OCI-LY1 (cell line): ENCODE measurements around the gene MYOM1.

Source experiments
- H2AFZ ChIP-seq: fragments of 200-600 bp; sonication (generic), shearing (Covaris generic); 2 replicates; pipeline ENCODE4 v1.6.0; 2014; ENCODE audit warnings: antibody characterized with exemption, mild to moderate bottlenecking, low read length
- H3F3A ChIP-seq: fragments of 200-600 bp; sonication (generic), shearing (Covaris generic); 2 replicates; pipeline ENCODE4 v1.6.0; 2014; ENCODE audit warnings: mild to moderate bottlenecking, antibody characterized with exemption, low read length, moderate library complexity; ENCODE audit not compliant: insufficient read depth
- H3K27ac ChIP-seq: fragments of 200-600 bp; sonication (generic); 2 replicates; pipeline ENCODE4 v1.5.1; 2014; ENCODE audit warnings: low read length, mixed run types, mild to moderate bottlenecking, low read depth; ENCODE audit not compliant: poor library complexity, severe bottlenecking
- H3K27me3 ChIP-seq: fragments of 200-600 bp; sonication (generic); 2 replicates; pipeline ENCODE4 v1.6.0; 2014; ENCODE audit warnings: antibody characterized with exemption, mild to moderate bottlenecking, low read length, moderate library complexity; ENCODE audit not compliant: insufficient read depth
- H3K36me3 ChIP-seq: fragments of 200-600 bp; sonication (generic); 2 replicates; pipeline ENCODE4 v1.6.1; 2014; ENCODE audit warnings: mild to moderate bottlenecking, antibody characterized with exemption, low read length, moderate library complexity, mixed read lengths; ENCODE audit not compliant: insufficient read depth
- H3K4me1 ChIP-seq: fragments of 200-600 bp; sonication (generic); 2 replicates; pipeline ENCODE4 v1.5.1; 2014; ENCODE audit warnings: mild to moderate bottlenecking, low read length, moderate library complexity; ENCODE audit not compliant: insufficient read depth, severe bottlenecking
- H3K4me2 ChIP-seq: fragments of 200-600 bp; sonication (generic), shearing (Covaris generic); 2 replicates; pipeline ENCODE4 v1.6.1; 2014; ENCODE audit warnings: low read length
- H3K4me3 ChIP-seq: fragments of 200-600 bp; sonication (generic); 2 replicates; pipeline ENCODE4 v1.5.1; 2014; ENCODE audit warnings: low read length, low read depth, mild to moderate bottlenecking, mixed read lengths; ENCODE audit not compliant: poor library complexity, severe bottlenecking
- H3K79me2 ChIP-seq: fragments of 200-600 bp; shearing (Covaris generic); 2 replicates; pipeline ENCODE4 v1.6.1; 2016; ENCODE audit warnings: mixed run types, low read length, mixed read lengths; ENCODE audit not compliant: insufficient read depth
- H3K9ac ChIP-seq: fragments of 200-600 bp; sonication (generic), shearing (Covaris generic); 2 replicates; pipeline ENCODE4 v1.6.1; 2014; ENCODE audit warnings: mild to moderate bottlenecking, low read length, mixed read lengths
- H3K9me2 ChIP-seq: fragments of 200-600 bp; sonication (generic), shearing (Covaris generic); 2 replicates; pipeline ENCODE4 v1.6.1; 2014; ENCODE audit warnings: low read depth, mild to moderate bottlenecking, low read length, mixed read lengths
- H3K9me3 ChIP-seq: fragments of 200-600 bp; shearing (Covaris generic); 2 replicates; pipeline ENCODE4 v1.6.1; 2014; ENCODE audit warnings: low read length, mixed read lengths
- H4K20me1 ChIP-seq: fragments of 200-600 bp; sonication (generic), shearing (Covaris generic); 2 replicates; pipeline ENCODE4 v1.6.0; 2016; ENCODE audit warnings: mild to moderate bottlenecking, low read length; ENCODE audit not compliant: insufficient read depth
- EZH2 ChIP-seq: fragments of 200-600 bp; sonication (generic), shearing (Covaris generic); IDR thresholded peaks from 2 replicates; pipeline ENCODE4 v1.8.0; 2017; ENCODE audit warnings: borderline replicate concordance, mixed run types, mild to moderate bottlenecking, antibody characterized with exemption, low read length, moderate library complexity, mixed read lengths
- TF ChIP-seq, protein P1 (sequence below): fragments of 200-600 bp; sonication (generic), shearing (Covaris generic); IDR thresholded peaks from 2 replicates; pipeline ENCODE4 v1.5.1; 2017; ENCODE audit warnings: mild to moderate bottlenecking, antibody characterized with exemption, low read length, moderate library complexity, mixed read lengths

The MYOM1 gene

DNA sequence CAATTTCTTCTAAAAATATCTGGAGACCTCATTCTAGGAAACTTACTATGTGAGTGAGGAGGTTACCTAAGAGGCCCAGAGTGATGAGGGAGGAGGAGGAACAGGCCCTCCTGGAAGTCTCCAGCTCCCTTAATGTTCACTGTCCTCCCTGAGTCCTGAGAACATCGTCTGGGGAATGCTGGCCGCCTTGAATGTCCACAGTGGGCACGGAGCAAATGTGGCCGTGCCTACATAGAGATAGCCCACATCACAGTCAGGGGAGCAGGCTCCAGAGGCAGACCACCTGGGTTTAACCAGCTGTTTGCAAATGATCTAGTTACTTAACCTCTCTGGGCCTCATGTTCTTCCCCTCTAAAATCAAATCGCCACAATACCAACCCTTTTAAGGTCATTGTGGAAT lies 123.8 kb downstream of the MYOM1 start:
- Histone ChIP-seq H3K4me2 (no peak overlapping the region), H3K9ac (no peak overlapping the region), H3K9me2 (no peaks in the 10 kb centered on the region), H3K4me3 (no peak overlapping the region), H3K9me3 (no peaks in the 10 kb centered on the region), H3F3A (no peaks in the 10 kb centered on the region), H4K20me1 (no peaks in the 10 kb centered on the region), H2AFZ (no peak overlapping the region), H3K27ac (no peak overlapping the region), H3K79me2 (no peaks in the 10 kb centered on the region), H3K4me1 (no peaks in the 10 kb centered on the region), H3K36me3 (no peaks in the 10 kb centered on the region), H3K27me3 (no peaks in the 10 kb centered on the region)
- no peak for TF ChIP-seq EZH2
- TF ChIP-seq, protein P1, sequence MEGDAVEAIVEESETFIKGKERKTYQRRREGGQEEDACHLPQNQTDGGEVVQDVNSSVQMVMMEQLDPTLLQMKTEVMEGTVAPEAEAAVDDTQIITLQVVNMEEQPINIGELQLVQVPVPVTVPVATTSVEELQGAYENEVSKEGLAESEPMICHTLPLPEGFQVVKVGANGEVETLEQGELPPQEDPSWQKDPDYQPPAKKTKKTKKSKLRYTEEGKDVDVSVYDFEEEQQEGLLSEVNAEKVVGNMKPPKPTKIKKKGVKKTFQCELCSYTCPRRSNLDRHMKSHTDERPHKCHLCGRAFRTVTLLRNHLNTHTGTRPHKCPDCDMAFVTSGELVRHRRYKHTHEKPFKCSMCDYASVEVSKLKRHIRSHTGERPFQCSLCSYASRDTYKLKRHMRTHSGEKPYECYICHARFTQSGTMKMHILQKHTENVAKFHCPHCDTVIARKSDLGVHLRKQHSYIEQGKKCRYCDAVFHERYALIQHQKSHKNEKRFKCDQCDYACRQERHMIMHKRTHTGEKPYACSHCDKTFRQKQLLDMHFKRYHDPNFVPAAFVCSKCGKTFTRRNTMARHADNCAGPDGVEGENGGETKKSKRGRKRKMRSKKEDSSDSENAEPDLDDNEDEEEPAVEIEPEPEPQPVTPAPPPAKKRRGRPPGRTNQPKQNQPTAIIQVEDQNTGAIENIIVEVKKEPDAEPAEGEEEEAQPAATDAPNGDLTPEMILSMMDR: no peak

GRCh38 chr18:3094338-3094684 lies 125.5 kb downstream of the MYOM1 start:
- H3K4me2 ChIP-seq: no peak overlapping the region

GRCh38 chr18:3093624-3094337 lies 126.0 kb downstream of the MYOM1 start:
- Histone ChIP-seq H3K79me2 (no peaks in the 10 kb centered on the region), H3K9me3 (no peaks in the 10 kb centered on the region), H3K27ac (no peak overlapping the region), H3K9ac (no peak overlapping the region), H3F3A (no peaks in the 10 kb centered on the region), H3K27me3 (no peaks in the 10 kb centered on the region), H3K4me2 (no peak overlapping the region), H3K9me2 (no peaks in the 10 kb centered on the region), H3K4me1 (no peaks in the 10 kb centered on the region), H3K4me3 (no peak overlapping the region), H3K36me3 (no peaks in the 10 kb centered on the region), H4K20me1 (no peaks in the 10 kb centered on the region), H2AFZ (no peak overlapping the region)
- TF ChIP-seq, protein P1: no peak
- TF ChIP-seq EZH2: no peak

More at GRCh38 chr18:3094338-3094684, 125.5 kb downstream of the MYOM1 start:
- Histone ChIP-seq H3K4me1 (no peaks in the 10 kb centered on the region), H2AFZ (no peak overlapping the region), H4K20me1 (no peaks in the 10 kb centered on the region), H3K9me3 (no peaks in the 10 kb centered on the region), H3K27ac (no peak overlapping the region), H3K9ac (no peak overlapping the region), H3K79me2 (no peaks in the 10 kb centered on the region), H3K36me3 (no peaks in the 10 kb centered on the region), H3K27me3 (no peaks in the 10 kb centered on the region), H3K4me3 (no peak overlapping the region), H3F3A (no peaks in the 10 kb centered on the region), H3K9me2 (no peaks in the 10 kb centered on the region)
- TF ChIP-seq, protein P1: no peak
- TF ChIP-seq EZH2: no peak
